ENCODE data around the gene STYK1. TPM values are rescaled to one million over a fixed set of nuclear protein-coding genes. Genes with fewer than 3 reads are reported as not detected.
A peak's percentile ranks its signal among the peaks of the same experiment; 100 is the strongest.

The STYK1 gene
- total RNA-seq, 1 donor from 2014 or later: 0.53 TPM

DNA sequence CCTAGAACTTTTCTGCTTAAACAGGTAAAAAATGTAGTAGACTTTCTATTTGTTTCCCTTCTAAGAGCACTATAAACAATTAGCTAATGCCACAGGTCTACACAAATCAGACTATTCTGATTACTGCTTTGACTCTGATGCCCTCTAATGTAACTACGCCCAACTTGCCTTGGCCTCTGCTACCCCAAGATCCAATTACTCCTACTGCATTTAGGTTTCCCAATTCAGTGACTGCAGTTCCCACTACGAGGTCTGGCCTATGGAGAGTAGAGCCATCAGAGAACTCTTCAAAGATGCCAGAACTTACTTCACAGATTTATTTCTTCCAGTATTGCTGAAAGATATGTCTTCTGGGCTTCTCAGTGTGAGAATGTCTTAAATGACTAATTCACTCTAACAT lies 15.3 kb upstream of the STYK1 start:
- TF ChIP-seq, protein P1, sequence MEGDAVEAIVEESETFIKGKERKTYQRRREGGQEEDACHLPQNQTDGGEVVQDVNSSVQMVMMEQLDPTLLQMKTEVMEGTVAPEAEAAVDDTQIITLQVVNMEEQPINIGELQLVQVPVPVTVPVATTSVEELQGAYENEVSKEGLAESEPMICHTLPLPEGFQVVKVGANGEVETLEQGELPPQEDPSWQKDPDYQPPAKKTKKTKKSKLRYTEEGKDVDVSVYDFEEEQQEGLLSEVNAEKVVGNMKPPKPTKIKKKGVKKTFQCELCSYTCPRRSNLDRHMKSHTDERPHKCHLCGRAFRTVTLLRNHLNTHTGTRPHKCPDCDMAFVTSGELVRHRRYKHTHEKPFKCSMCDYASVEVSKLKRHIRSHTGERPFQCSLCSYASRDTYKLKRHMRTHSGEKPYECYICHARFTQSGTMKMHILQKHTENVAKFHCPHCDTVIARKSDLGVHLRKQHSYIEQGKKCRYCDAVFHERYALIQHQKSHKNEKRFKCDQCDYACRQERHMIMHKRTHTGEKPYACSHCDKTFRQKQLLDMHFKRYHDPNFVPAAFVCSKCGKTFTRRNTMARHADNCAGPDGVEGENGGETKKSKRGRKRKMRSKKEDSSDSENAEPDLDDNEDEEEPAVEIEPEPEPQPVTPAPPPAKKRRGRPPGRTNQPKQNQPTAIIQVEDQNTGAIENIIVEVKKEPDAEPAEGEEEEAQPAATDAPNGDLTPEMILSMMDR (IDR thresholded peaks at IDR 0.05): no peak
- Histone ChIP-seq H3K4me3 (no peak overlapping the region), H3K27me3 (ENCODE audit: low read depth) (no peaks in the 10 kb centered on the region), H3K9me3 (no peaks in the 10 kb centered on the region), H3K36me3 (no peaks in the 10 kb centered on the region), H3K4me1 (no peaks in the 10 kb centered on the region), H3K27ac (no peak overlapping the region)
- DNase-seq (no peak), ATAC-seq (no peak)
- intact Hi-C loops (cut with DNase I): no loop called here

DNA sequence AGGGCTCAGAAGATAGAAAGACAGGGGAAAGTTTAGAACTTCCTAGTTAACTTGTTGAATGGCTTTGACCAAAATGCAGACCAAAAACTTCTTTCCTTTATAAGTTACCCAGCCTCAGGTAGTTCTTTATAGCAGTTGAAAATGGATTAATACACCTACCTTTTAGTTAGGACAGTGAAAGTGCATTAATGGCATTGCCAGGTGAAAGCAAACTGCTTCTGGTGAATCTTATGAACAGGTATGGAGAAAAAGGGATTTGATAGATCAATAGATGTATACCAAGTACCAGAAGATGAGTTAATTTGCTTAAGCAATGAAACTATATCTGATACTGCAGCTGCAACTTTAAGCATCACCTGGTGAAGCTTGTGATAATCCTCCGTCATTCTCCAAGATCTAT lies 14.2 kb upstream of the STYK1 start:
- H3K9me3 ChIP-seq: no peaks in the 10 kb centered on the region
- intact Hi-C loops (cut with DNase I): no loop called here
- H3K27ac ChIP-seq: no peak overlapping the region
- H3K36me3 ChIP-seq: no peaks in the 10 kb centered on the region
- no peaks in the 10 kb centered on the region for H3K27me3 ChIP-seq (ENCODE audit: low read depth)
- TF ChIP-seq, protein P1 (IDR thresholded peaks at IDR 0.05): no peak
- no peaks in the 10 kb centered on the region for H3K4me1 ChIP-seq
- ATAC-seq (no peak), DNase-seq (no peak)
- no peak overlapping the region for H3K4me3 ChIP-seq

DNA sequence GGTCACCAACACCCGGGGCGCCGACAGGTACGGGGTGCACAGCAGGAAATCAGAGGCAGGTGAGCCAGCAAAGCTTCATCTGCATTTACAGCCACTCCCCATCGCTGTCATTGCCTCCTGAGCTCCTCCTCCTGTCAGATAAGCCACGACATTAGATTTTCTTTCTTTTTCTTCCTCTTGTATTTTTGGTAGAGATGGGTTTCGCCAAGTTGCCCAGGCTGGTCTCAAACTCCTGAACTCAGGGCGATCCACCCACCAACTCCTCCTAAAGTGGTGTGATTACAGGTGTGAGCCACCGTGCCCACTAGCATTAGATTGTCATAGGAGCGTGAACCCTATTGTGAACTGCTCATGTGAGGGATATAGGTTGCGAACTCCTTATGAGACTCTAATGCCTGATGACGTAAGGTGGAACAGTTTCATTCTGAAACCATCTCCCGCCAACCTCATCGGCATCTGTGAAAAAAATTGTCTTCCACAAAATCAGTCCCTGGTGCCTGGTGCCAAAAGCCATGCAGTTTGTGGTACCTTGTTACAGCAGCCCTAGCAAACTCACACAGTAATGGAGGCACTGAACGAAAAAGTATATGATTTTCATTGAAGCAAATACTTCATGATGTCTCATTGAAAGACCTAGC lies 1.5 kb downstream of the STYK1 start:
- Histone ChIP-seq H3K27ac (no peak overlapping the region), H3K4me1 (peaks cover 10% of the 10 kb centered on the region), H3K9me3 (no peaks in the 10 kb centered on the region), H3K36me3 (no peaks in the 10 kb centered on the region), H3K27me3 (ENCODE audit: low read depth) (no peaks in the 10 kb centered on the region), H3K4me3 (no peak overlapping the region)
- no peak for DNase-seq
- no peak for ATAC-seq
- intact Hi-C loops (cut with DNase I): no loop called here
- TF ChIP-seq, protein P1 (IDR thresholded peaks at IDR 0.05): no peak

DNA sequence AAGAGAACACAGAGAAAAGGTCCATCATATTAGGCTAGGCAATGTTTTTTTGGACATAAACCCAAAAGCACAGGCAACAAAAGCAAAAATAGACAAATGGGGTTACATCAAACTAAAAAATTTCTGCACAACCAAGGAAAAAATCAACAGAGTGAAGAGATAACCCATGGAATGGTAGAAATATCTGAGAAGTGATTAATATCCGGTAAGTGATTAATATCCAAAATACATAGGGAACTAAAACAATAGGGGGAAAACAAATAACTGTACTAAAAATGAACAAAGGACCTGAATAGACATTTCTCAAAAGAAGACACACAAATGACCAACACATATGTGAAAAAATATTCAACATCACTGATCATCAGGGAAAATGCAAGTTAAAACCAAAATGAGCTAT lies 4.3 kb downstream of the STYK1 start:
- peaks cover 10% of the 10 kb centered on the region for H3K4me1 ChIP-seq
- H3K4me3 ChIP-seq: no peak overlapping the region
- no peaks in the 10 kb centered on the region for H3K36me3 ChIP-seq
- intact Hi-C loops (cut with DNase I): no loop called here
- DNase-seq (no peak), ATAC-seq (no peak)
- no peaks in the 10 kb centered on the region for H3K27me3 ChIP-seq (ENCODE audit: low read depth)
- TF ChIP-seq, protein P1 (IDR thresholded peaks at IDR 0.05): no peak
- H3K27ac ChIP-seq: no peak overlapping the region
- no peaks in the 10 kb centered on the region for H3K9me3 ChIP-seq

DNA sequence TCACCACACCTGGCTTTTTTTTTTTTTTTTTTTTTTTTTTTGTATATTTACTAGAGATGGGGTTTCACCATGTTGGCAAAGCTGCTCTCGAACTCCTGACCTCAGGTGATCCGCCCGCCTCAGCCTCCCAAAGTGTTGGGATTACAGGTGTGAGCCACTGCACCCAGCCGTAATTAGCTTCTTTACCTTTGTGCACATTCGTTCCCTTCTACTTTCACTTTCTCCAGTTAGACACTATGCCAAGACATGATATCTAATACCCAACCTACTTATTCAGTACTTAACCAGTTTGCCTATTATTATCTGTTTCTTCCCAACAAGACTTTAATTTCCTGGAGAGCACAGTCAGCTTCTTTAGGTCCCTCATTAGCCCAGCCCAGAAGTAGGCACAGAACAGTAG lies 5.3 kb downstream of the STYK1 start:
- Histone ChIP-seq H3K36me3 (no peaks in the 10 kb centered on the region), H3K27me3 (ENCODE audit: low read depth) (no peaks in the 10 kb centered on the region), H3K4me1 (peaks cover 1% of the 10 kb centered on the region), H3K4me3 (peak overlapping the region; percentile 9), H3K9me3 (no peaks in the 10 kb centered on the region), H3K27ac (no peak overlapping the region)
- TF ChIP-seq, protein P1 (IDR thresholded peaks at IDR 0.05): no peak
- intact Hi-C loops (cut with DNase I): no loop called here
- DNase-seq: no peak
- peak in 1 of 2 donors; percentile 63 for ATAC-seq
